GM23338 (cell line): ENCODE measurements around the gene TUBA1C. TPM values are rescaled to one million over a fixed set of nuclear protein-coding genes. Genes with fewer than 3 reads are reported as not detected.

ENCODE experiments used
- ATAC-seq: fragments of 200-7000 bp; cut with Tn5 transposase; 3 replicates; pipeline ENCODE4 v1.9.1; 2020
- DNase-seq: peaks from one replicate; pipeline ENCODE4 v3.0.0-alpha.2; 2015; ENCODE audit warnings: low spot score
- H2AFZ ChIP-seq: fragments of 200-600 bp; sonication (generic); 2 replicates; pipeline ENCODE4 v1.8.0; 2016; ENCODE audit warnings: antibody characterized with exemption, mild to moderate bottlenecking, moderate library complexity
- H3F3A ChIP-seq: fragments of 200-600 bp; sonication (generic); replicated peaks from 2 replicates; pipeline ENCODE4 v1.8.0; 2017; ENCODE audit warnings: antibody characterized with exemption, mixed run types, low read depth
- H3K27ac ChIP-seq: fragments of 200-600 bp; sonication (generic); 2 replicates; pipeline ENCODE4 v1.6.1; 2016; ENCODE audit warnings: low read depth
- H3K27me3 ChIP-seq: fragments of 200-600 bp; sonication (generic); 2 replicates; pipeline ENCODE4 v1.8.0; 2016; ENCODE audit warnings: mild to moderate bottlenecking, mixed run types, moderate library complexity; ENCODE audit not compliant: insufficient read depth
- H3K36me3 ChIP-seq: fragments of 200-600 bp; sonication (generic); 2 replicates; pipeline ENCODE4 v1.8.0; 2016; ENCODE audit warnings: mild to moderate bottlenecking; ENCODE audit not compliant: insufficient read depth
- H3K4me1 ChIP-seq: fragments of 200-600 bp; sonication (generic); 2 replicates; pipeline ENCODE4 v1.8.0; 2016; ENCODE audit warnings: mild to moderate bottlenecking, moderate library complexity; ENCODE audit not compliant: insufficient read depth
- H3K4me2 ChIP-seq: fragments of 200-600 bp; sonication (generic); 2 replicates; pipeline ENCODE4 v1.7.1; 2017; ENCODE audit warnings: mixed run types
- H3K4me3 ChIP-seq: fragments of 200-600 bp; sonication (generic); 2 replicates; pipeline ENCODE4 v1.6.1; 2016; ENCODE audit warnings: mixed run types
- H3K79me2 ChIP-seq: fragments of 200-600 bp; sonication (generic); replicated peaks from 2 replicates; pipeline ENCODE4 v1.8.0; 2017; ENCODE audit warnings: mild to moderate bottlenecking; ENCODE audit not compliant: insufficient read depth
- H3K9me2 ChIP-seq: fragments of 200-600 bp; sonication (generic); 2 replicates; pipeline ENCODE4 v1.8.0; 2017; ENCODE audit not compliant: insufficient read depth
- H4K20me1 ChIP-seq: fragments of 200-600 bp; sonication (generic); replicated peaks from 2 replicates; pipeline ENCODE4 v1.8.0; 2017; ENCODE audit warnings: mild to moderate bottlenecking; ENCODE audit not compliant: insufficient read depth
- H3K27ac Mint-ChIP-seq: 2 replicates; pipeline ENCODE4 v1.8.0; 2020; ENCODE audit warnings: inconsistent platforms, mild to moderate bottlenecking, moderate library complexity, mixed read lengths
- H3K27me3 Mint-ChIP-seq: 3 replicates; pipeline ENCODE4 v1.8.0; 2022; ENCODE audit warnings: low read depth, mild to moderate bottlenecking, moderate library complexity, mixed read lengths, inconsistent platforms; ENCODE audit not compliant: insufficient read depth, poor library complexity
- H3K36me3 Mint-ChIP-seq: 3 replicates; pipeline ENCODE4 v1.8.0; 2021; ENCODE audit warnings: low read depth, mild to moderate bottlenecking, inconsistent platforms, moderate library complexity, mixed read lengths
- H3K4me1 Mint-ChIP-seq: 3 replicates; pipeline ENCODE4 v1.8.0; 2020; ENCODE audit warnings: mild to moderate bottlenecking, inconsistent platforms, mixed read lengths
- H3K4me3 Mint-ChIP-seq: 3 replicates; pipeline ENCODE4 v1.8.0; 2021; ENCODE audit warnings: moderate library complexity, mild to moderate bottlenecking, inconsistent platforms, mixed read lengths
- H3K9me3 Mint-ChIP-seq: 3 replicates; pipeline ENCODE4 v1.8.0; 2020; ENCODE audit warnings: moderate library complexity, mild to moderate bottlenecking, inconsistent platforms, mixed read lengths
- CREB1 ChIP-seq: fragments of 250-450 bp; sonication (Bioruptor Pico); IDR thresholded peaks from 2 replicates; pipeline ENCODE4 v1.5.0; 2020; ENCODE audit warnings: low read depth, mild to moderate bottlenecking, moderate library complexity
- ETS1 ChIP-seq: IDR thresholded peaks from 2 replicates; pipeline ENCODE4 v1.6.1; 2016; ENCODE audit warnings: antibody characterized with exemption
- JUNB ChIP-seq: IDR thresholded peaks from one replicate; pipeline ENCODE4 v1.6.1; 2016; ENCODE audit warnings: antibody characterized with exemption; ENCODE audit not compliant: unreplicated experiment
- POLR2AphosphoS5 ChIP-seq: IDR thresholded peaks from 2 replicates; pipeline ENCODE4 v1.6.1; 2016; ENCODE audit warnings: antibody characterized with exemption, low read depth
- REST ChIP-seq: IDR thresholded peaks from one replicate; pipeline ENCODE4 v1.6.1; 2018; ENCODE audit warnings: antibody characterized with exemption; ENCODE audit not compliant: unreplicated experiment
- ZNF114 ChIP-seq: fragments of 250-450 bp; sonication (Bioruptor Pico); IDR thresholded peaks from 2 replicates; pipeline ENCODE4 v1.5.0; 2020; ENCODE audit warnings: mild to moderate bottlenecking, moderate library complexity
- ZNF331 ChIP-seq: fragments of 250-450 bp; sonication (Bioruptor Pico); IDR thresholded peaks from 2 replicates; pipeline ENCODE4 v1.5.0; 2020; ENCODE audit warnings: low read depth, mild to moderate bottlenecking, moderate library complexity
- long read RNA-seq: library from polyadenylated mRNA; unstranded; transcript quantifications from one replicate; pipeline ENCODE4 v2.0.0, GENCODE V29; 2020; ENCODE audit not compliant: unreplicated experiment
- polyA plus RNA-seq: library from polyadenylated mRNA; unstranded; fragments of >200 nt; fragmentation: Nextera tagmentation; extraction: Ambion mirVana; gene quantifications from 2 replicates; pipeline ENCODE4 v1.2.1, GENCODE V29; 2016
- total RNA-seq: library from RNA; depleted of rRNA; stranded (reverse); fragments of >200 nt; shearing (Covaris generic); gene quantifications from 2 replicates; pipeline ENCODE4 v1.2.3, GENCODE V29; 2014; rRNA removed
- TF ChIP-seq, protein P1 (sequence below): fragments of 250-450 bp; sonication (Bioruptor Pico); IDR thresholded peaks from 2 replicates; pipeline ENCODE4 v1.5.0; 2020; ENCODE audit warnings: mild to moderate bottlenecking, moderate library complexity
- TF ChIP-seq, protein P2 (sequence below), 2 experiments: fragments of 200-600 bp in 1 of 2; sonication (generic) in 1 of 2; conservative IDR thresholded peaks; 2 replicates each; pipeline versions ENCODE4 v1.5.1 to v1.6.1; 2016 to 2017; ENCODE audit warnings: antibody characterized with exemption in 2 of 2, low read depth in 2 of 2, mild to moderate bottlenecking in 2 of 2, moderate library complexity in 1 of 2

Gene TUBA1C
- 608 and 728 TPM in 2 replicates for total RNA-seq
- polyA plus RNA-seq: 187 and 191 TPM in 2 replicates
- long read RNA-seq, transcript TUBA1C-201 (4 exons, 3,001 nt): major isoform, 167 of 197 reads
- long read RNA-seq, partial matches to known transcripts: 23 of 197 reads
- long read RNA-seq, other reads (novel, unspliced or antisense): 5 of 197 reads

DNA sequence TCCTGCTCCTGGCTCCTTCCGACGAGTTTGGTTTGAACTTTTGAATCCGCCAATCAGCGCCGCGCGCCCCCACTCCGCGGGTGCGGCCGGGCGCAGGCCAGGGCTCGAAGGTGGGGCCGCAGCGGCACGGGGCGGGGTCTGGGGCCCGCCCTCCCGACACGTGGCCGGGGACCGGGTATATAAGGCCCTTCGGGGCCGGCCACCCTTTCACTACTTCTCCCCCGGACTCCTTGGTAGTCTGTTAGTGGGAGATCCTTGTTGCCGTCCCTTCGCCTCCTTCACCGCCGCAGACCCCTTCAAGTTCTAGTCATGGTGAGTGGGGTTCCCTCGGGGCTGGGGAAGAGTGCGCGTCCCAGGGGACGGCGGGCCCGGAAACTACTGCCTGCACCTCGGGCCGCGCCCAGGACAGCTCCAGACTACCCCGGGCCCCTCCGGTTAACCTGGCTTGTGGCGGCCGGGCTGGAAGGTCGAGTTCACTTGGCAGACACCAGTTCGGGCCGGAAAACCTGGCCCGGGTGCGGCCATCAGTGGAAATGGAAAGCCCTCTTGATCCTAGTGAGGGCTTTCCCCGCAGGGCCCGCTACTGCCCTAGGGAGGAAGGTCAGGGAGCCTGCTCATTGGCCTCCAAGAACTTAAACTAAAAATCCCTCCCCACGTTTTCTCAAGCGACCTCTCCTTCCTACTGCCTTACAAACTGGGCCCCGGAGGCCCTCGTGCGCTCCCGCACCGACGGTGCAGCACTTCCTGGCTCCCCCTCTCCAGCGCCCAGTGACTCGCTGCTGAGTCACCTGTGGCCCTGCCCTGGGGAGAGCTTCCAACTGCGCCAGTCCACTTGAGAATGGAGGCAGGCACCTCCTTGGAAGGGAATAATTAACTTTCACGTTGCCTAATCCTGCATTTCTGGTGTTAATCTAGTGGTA lies at the start of gene TUBA1C:
TSS of gene TUBA1C (plus strand) at position 210 of the 920 bp plus-strand sequence. CDS start at position 310, 100 bp downstream.
- Mint-ChIP-seq H3K36me3 (peaks cover 49% of the 10 kb centered on the region), H3K27me3 (peaks cover 15% of the 10 kb centered on the region), H3K9me3 (peaks cover 9% of the 10 kb centered on the region; the same call in 1 of the 3 replicates), H3K27ac (peak within 1 kb of the TSS; percentile 96), H3K4me1 (peaks cover 13% of the 10 kb centered on the region; the same call in 2 of the 3 replicates), H3K4me3 (peak within 1 kb of the TSS; percentile 95)
- Histone ChIP-seq H3K4me1 (peaks cover 12% of the 10 kb centered on the region; the same call in 1 of the 2 replicates), H3K79me2 (peaks cover 56% of the 10 kb centered on the region), H3F3A (peaks cover 17% of the 10 kb centered on the region; the same call in 1 of the 2 replicates), H4K20me1 (peaks cover 24% of the 10 kb centered on the region), H3K4me3 (peak within 1 kb of the TSS; percentile 99), H3K4me2 (peak within 1 kb of the TSS; percentile 97), H3K27me3 (peaks cover 6% of the 10 kb centered on the region; the same call in 1 of the 2 replicates), H3K9me2 (no peaks in the 10 kb centered on the region), H3K36me3 (peaks cover 22% of the 10 kb centered on the region), H2AFZ (peak within 1 kb of the TSS; percentile 94; the same call in 1 of the 2 replicates), H3K27ac (peak within 1 kb of the TSS; percentile 90)
- DNase-seq: peak; percentile 97
- ATAC-seq: peak; percentile 85
- TF ChIP-seq POLR2AphosphoS5 (peak; percentile 98), CREB1 (CRISPR knock-in tag) (peak; percentile 57), ZNF331 (CRISPR knock-in tag) (no peak), REST (no peak), JUNB (no peak), ZNF114 (CRISPR knock-in tag) (peak; percentile 64; the same call in 1 of the 2 replicates), ETS1 (peak; percentile 20; the same call in 1 of the 2 replicates)
- TF ChIP-seq, protein P1, sequence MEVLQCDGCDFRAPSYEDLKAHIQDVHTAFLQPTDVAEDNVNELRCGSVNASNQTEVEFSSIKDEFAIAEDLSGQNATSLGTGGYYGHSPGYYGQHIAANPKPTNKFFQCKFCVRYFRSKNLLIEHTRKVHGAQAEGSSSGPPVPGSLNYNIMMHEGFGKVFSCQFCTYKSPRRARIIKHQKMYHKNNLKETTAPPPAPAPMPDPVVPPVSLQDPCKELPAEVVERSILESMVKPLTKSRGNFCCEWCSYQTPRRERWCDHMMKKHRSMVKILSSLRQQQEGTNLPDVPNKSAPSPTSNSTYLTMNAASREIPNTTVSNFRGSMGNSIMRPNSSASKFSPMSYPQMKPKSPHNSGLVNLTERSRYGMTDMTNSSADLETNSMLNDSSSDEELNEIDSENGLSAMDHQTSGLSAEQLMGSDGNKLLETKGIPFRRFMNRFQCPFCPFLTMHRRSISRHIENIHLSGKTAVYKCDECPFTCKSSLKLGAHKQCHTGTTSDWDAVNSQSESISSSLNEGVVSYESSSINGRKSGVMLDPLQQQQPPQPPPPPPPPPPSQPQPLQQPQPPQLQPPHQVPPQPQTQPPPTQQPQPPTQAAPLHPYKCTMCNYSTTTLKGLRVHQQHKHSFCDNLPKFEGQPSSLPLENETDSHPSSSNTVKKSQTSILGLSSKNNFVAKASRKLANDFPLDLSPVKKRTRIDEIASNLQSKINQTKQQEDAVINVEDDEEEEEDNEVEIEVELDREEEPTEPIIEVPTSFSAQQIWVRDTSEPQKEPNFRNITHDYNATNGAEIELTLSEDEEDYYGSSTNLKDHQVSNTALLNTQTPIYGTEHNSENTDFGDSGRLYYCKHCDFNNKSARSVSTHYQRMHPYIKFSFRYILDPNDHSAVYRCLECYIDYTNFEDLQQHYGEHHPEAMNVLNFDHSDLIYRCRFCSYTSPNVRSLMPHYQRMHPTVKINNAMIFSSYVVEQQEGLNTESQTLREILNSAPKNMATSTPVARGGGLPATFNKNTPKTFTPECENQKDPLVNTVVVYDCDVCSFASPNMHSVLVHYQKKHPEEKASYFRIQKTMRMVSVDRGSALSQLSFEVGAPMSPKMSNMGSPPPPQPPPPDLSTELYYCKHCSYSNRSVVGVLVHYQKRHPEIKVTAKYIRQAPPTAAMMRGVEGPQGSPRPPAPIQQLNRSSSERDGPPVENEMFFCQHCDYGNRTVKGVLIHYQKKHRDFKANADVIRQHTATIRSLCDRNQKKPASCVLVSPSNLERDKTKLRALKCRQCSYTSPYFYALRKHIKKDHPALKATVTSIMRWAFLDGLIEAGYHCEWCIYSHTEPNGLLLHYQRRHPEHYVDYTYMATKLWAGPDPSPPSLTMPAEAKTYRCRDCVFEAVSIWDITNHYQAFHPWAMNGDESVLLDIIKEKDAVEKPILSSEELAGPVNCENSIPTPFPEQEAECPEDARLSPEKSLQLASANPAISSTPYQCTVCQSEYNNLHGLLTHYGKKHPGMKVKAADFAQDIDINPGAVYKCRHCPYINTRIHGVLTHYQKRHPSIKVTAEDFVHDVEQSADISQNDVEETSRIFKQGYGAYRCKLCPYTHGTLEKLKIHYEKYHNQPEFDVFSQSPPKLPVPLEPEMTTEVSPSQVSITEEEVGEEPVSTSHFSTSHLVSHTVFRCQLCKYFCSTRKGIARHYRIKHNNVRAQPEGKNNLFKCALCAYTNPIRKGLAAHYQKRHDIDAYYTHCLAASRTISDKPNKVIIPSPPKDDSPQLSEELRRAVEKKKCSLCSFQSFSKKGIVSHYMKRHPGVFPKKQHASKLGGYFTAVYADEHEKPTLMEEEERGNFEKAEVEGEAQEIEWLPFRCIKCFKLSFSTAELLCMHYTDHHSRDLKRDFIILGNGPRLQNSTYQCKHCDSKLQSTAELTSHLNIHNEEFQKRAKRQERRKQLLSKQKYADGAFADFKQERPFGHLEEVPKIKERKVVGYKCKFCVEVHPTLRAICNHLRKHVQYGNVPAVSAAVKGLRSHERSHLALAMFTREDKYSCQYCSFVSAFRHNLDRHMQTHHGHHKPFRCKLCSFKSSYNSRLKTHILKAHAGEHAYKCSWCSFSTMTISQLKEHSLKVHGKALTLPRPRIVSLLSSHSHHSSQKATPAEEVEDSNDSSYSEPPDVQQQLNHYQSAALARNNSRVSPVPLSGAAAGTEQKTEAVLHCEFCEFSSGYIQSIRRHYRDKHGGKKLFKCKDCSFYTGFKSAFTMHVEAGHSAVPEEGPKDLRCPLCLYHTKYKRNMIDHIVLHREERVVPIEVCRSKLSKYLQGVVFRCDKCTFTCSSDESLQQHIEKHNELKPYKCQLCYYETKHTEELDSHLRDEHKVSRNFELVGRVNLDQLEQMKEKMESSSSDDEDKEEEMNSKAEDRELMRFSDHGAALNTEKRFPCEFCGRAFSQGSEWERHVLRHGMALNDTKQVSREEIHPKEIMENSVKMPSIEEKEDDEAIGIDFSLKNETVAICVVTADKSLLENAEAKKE (CRISPR knock-in tag): no peak
- TF ChIP-seq, protein P2, sequence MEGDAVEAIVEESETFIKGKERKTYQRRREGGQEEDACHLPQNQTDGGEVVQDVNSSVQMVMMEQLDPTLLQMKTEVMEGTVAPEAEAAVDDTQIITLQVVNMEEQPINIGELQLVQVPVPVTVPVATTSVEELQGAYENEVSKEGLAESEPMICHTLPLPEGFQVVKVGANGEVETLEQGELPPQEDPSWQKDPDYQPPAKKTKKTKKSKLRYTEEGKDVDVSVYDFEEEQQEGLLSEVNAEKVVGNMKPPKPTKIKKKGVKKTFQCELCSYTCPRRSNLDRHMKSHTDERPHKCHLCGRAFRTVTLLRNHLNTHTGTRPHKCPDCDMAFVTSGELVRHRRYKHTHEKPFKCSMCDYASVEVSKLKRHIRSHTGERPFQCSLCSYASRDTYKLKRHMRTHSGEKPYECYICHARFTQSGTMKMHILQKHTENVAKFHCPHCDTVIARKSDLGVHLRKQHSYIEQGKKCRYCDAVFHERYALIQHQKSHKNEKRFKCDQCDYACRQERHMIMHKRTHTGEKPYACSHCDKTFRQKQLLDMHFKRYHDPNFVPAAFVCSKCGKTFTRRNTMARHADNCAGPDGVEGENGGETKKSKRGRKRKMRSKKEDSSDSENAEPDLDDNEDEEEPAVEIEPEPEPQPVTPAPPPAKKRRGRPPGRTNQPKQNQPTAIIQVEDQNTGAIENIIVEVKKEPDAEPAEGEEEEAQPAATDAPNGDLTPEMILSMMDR (conservative IDR thresholded peaks at IDR 0.05; ENCODE audit: low read depth in 2 of 2): no peak
